Putamen (tissue), 1 donor: ENCODE results near the gene DNASE1L1.

ENCODE experiments used
- DNase-seq: peaks from one replicate; pipeline ENCODE4 v3.0.0-alpha.2; 2016; ENCODE audit warnings: low spot score

The DNASE1L1 gene

DNA sequence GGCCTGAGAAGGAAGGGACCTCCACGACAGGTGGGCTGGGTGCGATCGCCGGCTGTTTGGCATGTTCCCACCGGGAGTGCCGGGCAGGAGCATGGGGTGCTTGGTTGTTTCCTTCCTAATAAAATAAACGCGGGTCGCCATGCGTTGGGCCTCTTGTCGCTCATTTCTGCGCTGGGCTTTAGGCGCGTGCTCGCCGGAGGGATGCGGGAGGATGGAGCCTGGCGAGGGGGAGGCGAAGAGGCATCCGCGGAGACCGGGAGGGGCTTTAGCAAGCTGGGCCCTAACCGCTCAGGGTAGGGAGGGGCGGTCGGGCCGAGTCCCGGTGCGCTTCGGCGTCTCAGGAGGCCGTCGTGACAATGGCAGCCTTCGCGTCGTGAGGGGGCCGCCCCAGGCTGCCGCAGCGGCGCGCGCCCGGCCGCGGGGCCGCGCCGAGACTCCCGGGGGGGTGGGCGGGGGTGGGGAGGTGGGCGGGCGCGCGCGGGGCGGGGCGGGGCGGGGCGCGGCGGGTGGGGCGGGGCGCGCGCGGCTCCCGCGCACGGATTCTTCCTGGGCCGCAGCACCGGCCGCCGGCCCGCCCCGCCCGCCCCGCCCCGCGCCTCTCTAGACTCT, 27.4 kb upstream of the DNASE1L1 start:
- DNase-seq, result no peak

DNA sequence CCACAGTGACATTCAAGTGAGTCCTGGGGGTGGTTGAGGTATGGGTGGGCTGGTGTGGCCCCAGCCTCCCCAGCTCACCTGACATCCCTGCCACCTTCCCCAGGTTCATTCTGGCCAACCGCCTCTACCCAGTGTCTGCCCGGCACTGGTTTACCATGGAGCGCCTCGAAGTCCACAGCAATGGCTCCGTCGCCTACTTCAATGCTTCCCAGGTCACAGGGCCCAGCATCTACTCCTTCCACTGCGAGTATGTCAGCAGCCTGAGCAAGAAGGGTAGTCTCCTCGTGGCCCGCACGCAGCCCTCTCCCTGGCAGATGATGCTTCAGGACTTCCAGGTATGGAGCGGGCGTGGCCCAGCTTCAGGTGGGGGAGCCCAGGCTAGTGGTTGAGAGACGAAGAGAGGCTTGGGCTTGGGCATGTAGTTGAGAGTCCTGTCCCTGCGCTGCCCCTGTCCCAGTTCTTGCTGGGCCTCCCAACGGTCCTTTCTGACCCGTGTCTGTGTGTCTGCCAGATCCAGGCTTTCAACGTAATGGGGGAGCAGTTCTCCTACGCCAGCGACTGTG, 26.2 kb upstream of the DNASE1L1 start:
- no peak for DNase-seq

DNA sequence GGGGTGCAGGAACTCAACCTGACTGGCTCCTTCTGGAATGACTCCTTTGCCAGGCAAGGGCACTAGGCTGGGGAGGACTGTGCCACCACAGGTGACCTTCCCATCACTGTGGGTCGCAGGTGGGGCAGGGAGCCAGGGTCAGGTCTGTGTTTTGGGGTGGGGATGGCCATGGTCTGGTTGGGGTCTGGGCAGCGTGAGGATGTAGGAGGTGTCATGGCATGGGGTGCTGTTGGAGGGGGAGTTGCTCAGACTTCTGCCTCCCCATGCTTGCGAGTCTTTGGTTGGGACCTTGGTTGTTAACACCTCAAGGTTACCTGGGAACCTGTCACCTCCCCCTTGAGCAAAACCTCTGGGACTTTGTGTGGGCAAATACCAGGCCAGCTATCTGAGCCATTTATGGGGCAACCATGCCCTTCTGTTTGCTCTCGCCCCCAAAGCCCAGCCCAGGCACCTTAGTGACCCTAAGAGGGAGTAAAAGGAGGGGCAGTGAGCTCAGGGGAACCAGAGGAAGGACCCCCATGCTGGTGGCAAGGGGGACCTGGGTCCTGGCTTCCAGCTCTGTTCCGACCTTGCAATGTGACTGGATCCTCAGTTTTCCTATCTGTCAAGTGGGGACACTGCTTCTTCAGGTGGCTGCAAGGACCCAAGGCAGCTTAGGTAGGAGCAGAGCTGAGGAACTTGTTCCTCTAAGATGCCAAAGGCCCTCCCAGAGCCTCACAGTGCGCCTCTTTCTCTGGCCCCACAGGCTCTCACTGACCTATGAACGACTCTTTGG, 25.5 kb upstream of the DNASE1L1 start:
- DNase-seq, result no peak

DNA sequence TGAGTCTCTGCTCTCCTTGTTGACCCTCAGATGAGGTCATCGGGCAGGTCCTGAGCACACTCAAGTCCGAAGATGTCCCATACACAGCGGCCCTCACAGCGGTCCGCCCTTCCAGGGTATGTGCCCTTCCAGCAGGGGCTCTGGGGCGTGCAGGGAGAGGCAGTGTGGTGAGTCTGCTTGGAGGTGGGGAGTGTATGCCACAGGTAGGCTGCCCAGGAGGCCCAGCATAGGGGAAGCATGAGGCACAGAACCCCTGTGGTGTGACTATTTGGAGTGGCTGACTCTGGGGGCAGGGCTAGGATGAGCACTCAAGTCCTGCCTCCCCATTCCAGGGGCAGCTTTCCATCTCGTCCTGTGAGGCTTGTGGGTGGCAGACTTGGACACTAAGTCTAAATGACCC, 24.6 kb upstream of the DNASE1L1 start:
- no peak for DNase-seq

DNA sequence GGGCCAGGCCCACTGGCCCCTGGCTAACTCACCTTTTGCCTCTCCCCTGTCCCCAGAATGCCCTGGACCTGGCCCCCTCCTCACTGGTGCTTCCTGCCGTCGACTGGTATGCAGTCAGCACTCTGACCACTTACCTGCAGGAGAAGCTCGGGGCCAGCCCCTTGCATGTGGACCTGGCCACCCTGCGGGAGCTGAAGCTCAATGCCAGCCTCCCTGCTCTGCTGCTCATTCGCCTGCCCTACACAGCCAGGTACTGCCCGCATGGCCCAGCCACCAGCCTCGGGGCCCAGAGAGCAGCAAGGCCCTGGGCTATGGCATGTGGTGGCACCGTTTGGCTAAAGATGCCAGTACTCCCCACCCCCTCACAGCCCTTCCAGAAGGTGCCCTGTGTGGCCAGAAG, 23.2 kb upstream of the DNASE1L1 start:
- DNase-seq, result no peak

DNA sequence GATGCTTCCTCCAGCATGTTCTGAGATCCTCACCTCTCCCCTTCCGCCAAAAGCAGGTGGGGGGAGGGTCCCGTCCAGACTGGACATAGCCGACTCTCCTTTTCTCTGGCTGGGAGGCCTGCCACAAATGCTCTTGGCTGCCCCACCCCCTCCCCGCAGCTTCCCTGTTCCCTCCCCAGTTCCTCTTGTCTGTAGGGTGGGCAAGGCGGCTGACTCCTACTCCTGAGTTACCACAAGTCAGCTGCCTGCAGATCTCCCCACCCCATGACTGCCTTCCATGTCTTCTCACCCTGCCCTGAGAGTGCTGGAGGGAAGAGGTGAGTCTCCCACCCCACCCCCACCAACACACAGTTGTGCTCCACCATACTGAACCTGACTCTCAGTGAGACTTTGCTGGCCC, 22.3 kb upstream of the DNASE1L1 start:
- DNase-seq, result no peak

DNA sequence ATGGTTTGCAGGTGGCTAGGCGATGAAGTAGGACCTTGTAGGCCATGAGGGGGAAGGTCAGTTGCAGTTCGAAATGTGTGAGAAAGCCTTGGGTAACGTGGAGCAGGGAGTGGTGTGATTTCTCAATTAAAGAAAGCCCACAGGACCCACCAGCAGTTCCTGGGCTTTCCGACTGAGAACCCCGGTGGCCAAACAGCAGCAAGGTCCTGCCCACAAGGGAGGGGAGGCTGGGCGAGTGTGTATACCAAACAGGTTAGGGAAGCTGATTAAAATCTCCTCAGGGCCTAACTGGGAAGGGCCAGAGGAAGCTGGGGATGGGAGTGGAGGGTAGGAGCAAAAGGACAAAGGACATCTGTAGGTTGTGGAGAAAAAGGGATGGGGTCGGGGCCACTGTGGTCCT, 21.9 kb upstream of the DNASE1L1 start:
- no peak for DNase-seq

DNA sequence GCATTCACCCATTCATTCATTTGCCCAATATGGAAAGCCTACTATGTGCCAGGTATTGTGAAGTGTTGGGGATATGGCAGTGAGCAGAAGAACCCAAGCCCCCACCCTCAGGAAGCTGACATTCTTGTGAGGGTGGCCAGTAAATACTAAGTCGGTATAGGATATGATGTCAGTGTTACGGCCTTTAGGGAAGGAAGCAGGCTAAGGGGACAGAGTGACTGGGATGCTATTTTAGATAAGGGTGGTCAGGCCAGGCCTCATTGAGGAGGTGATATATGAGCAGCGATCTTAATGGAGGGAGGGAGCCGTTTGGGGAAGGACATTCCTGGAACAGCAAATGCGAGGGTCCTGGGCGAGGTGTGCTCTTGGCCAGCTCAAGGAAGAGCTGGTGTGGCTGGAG, 21.4 kb upstream of the DNASE1L1 start:
- no peak for DNase-seq

DNA sequence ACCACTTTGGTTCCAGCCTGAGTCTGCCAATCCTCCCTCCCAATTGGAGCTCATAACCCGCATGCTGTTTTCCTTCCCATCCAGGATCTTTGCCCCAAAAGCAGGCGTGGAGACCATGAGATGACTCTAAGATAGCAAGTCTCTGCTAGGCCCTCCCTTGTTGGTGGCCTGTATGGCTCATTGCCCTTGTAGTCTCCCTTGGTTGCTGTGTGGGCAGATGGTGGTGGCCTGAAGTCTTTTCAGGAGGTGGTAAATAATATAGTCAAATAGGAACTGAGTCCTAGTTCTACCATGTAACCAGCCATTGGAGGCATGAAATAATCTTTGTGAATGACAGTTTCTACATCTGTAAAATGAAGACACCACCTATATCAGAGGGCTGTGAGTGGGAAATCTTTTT, 20.7 kb upstream of the DNASE1L1 start:
- DNase-seq, result no peak

DNA sequence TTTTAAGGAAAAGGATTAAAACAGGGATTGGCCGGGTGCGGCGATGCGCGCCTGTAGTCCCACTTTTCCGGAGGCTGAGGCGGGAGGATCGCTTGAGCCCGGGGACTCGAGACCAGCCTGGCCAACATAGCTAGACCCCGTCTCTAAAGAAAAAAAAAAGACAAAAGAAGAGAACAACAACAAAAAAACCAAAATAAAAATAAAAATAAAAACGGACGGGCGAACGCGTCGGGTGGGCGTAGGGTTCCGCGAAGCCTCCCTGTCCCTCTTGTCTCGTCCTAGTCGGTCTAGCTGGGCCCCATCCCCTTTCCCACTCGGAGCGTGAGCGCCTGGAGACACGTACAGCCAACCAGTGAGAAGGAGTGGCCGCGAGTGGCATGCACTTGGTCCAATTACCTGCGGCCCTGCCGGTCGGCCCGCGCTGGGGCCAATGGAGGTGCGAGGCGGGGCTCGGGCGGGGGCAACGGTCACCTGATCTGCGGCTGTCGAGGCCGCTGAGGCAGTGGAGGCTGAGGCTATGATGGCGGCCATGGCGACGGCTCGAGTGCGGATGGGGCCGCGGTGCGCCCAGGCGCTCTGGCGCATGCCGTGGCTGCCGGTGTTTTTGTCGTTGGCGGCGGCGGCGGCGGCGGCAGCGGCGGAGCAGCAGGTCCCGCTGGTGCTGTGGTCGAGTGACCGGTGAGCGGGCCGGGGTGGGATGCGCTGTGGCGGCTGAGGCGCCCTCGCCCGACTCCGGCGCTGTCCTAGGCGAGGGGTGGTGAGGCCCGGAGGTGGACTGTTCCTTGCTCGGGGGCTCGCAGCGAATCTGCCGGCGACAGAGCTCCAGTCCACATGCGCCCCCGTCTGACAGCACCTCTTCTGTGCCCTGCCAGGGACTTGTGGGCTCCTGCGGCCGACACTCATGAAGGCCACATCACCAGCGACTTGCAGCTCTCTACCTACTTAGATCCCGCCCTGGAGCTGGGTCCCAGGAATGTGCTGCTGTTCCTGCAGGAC, 19.4 kb upstream of the DNASE1L1 start, which contains the start of gene ATP6AP1:
TSS of gene ATP6AP1 (plus strand) at position 502 of the 996 bp plus-strand sequence. CDS start at position 518, 16 bp downstream.
- peak; percentile 91 for DNase-seq

DNA sequence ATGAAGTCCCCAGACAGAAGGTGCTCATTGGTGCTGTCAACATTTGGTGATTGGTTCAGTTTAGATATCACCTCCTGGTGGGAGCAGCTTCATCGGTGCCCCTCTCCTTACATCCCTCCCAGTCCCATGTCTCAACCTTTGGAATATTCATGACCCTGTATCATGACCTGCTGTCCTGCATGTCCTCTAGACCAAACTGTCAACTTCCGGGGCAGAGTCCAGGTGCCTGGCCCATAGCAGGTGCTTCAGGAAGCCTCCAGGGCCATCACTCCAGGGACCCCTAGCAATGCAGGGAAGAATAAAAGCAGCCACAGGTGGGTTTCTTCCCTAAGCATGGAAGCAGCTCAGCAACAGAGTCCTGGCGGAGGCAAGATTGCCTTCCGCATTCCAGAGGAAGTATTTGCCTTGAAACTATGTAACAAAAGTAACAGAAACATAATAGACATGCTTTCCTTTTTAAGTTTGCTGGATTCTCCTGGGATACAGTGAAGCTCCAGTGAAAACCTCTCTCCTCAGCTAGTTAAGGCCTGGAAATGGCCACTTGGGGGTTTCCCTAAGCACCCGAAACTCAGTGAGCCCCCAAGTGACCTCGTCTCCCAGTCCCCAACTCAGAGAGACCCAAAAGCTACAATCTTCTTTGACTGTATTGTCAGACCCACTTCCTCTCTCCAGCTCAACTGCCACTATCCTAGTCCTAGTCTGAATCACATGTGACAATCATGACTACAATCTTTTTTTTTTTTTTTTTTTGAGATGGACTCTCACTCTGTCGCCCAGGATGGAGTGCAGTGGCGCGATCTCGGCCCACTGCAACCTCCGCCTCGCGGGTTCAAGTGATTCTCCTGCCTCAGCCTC, 18.1 kb upstream of the DNASE1L1 start:
- no peak for DNase-seq

DNA sequence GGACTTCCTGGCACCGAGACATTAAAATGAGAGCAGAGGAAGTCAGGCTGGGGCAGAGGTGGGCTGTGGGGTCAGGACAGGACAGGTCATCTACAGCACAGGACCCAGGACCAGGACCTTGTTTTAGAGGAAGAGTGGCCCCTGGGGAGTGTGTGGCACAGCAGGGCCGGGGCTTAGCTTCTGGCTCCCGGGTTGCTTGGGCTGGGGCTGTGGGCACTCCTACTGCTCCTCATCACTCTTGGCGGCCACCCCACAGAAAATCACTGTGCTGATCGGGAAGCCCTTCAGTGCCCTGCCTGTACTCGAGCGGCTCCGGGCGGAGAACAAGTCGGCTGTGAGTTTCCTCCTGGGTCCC, 11.3 kb upstream of the DNASE1L1 start:
- no peak for DNase-seq

DNA sequence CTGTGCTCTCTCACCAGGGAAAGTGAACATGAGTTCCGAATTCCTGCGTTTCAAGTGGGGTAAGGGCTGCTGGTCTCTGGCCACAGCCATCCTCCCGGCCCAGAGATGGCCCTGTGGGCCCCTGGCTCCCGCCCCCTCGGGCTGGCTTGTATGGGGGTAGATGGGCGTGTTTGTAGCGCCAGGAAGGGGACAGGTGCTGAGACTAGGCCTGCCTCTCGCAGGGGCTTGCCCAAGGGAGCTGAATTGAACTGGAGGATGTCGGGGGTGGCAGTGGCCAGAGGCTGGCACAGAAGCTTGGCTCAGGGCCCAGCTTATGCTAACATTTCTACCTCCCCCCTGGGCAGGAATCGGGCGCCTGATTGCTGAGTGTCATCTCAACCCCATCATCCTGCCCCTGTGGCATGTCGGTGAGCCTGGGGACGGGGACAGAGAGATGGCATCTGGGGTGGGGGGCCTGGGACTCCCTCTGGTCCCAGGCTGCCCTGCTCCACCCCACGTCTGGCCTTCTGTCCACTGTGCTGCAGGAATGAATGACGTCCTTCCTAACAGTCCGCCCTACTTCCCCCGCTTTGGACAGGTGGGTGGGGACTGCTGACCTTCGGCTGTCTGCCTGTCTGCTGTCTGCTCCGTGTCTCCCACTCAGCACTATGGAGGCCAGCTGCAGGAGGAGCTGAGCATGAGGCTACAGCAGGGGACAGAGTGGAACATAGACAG, 10.8 kb upstream of the DNASE1L1 start:
- DNase-seq, result no peak

DNA sequence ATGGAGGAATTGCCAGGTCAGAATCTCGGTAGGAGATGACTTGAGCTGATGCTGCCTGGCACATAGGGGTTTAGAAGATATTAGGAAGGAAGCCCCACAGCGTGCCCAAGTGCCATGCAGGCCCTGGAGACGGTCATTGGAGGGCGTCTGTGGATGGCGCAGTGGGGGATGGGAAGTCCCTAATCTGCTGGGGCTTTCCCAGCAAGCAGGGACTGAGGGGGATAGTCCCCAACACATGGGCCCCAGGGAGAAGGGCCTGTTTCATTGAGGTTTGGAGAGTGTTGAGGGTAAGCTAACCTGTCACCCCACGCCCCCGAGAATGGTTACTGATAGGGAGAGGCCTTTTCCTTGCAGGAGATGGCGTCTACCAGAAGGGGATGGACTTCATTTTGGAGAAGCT, 10.1 kb upstream of the DNASE1L1 start:
- no peak for DNase-seq

DNA sequence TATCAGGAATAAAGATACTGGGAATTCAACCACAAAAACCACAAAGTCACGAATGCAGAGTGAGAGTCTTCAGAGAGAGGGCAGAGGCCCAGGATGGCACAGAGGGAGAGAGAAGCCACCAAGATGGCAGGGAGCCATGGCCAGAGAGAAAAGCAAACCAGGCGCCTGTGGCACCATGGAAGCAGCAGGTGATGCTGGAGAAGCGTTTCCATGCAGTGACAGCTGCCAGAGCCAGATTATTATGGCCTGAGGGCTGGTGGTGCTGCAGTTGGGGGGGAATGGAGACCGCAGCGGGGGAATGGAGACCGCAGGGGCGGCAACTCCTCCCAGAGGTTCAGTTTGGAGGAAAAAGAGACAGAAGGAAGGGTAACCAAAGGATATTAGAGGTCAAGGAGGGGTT, 8.1 kb upstream of the DNASE1L1 start:
- DNase-seq, result no peak

DNA sequence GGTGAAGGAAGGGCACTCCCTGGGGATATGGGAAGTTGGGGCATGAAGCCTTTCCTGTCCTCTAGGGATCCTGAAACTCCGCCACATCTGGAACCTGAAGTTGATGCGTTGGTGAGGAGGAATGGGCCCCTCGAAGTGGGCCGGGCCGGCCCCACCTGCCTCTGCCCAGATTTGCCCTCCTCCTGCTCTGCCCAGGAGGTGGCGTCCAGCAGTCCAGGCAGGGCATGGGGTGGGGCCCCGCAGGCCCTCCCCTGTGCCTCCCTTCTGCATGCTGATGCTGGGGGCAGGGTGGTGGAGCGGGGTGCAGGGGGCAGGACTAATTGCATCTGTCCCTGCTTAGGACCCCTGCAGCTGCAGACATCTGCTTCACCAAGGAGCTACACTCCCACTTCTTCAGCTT, 4.1 kb upstream of the DNASE1L1 start:
- no peak for DNase-seq

DNA sequence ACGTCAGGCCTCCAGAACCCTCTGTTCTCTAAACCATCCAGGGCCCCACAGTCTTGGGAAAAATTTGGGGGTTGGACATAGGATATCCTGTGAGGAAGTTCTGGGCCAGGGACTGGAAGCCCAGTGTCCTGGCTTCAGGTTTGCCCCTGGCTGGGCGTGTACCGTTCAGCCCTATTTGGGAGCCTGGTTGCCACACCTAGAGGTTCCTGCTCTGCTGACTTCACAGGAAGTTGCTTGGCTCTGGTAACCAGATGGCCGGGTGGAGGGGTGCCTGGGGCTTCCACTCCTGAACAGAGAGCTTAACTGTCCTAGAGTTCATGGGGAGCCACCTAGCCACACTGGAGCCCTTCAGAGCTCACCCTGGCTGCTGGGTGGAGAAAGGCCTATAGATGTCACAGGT, 3.4 kb upstream of the DNASE1L1 start:
- DNase-seq, result no peak

DNA sequence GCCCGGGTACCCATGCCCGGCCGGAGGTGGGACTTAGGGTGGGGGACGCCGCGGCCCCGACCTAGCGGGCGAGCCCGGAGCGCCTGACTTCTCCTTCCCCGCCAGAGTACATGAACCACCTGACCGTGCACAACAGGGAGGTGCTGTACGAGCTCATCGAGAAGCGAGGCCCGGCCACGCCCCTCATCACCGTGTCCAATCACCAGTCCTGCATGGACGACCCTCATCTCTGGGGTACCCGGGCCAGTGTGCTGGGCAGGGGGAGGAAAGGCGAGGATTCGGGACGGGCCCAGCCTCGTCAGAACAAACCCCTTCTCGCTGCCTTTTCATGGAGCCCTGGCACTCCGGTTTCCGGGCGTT, 2.9 kb upstream of the DNASE1L1 start:
- peak; percentile 8 for DNase-seq

DNA sequence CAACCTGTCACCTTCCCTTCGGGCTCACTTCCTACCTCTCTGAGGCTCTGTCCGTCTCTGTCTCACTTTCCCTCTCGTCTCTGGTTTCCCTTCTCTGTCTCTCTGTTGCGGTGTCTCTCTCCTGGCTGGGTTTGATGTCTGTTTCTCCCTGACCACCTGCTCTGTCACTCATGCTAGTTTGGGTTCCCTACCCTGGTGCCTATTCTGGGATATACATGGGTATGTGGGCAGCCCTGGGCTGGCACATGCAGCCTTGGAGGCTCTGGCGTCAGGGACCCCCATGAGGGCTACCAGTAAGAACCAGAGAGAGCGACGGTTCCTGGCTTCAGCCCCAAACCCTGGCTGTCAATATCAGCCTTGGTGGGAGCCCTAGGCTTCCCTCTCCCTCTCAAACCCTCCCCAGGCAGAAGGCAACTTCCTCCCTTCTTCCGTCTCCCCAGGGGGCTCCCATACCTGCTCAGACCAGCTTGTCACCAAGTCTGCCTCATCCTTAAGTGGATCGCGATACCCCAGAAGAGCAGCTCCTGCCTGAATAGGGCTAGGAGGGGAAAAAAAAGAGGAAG, 314 bp downstream of the DNASE1L1 start:
- DNase-seq, result no peak

DNA sequence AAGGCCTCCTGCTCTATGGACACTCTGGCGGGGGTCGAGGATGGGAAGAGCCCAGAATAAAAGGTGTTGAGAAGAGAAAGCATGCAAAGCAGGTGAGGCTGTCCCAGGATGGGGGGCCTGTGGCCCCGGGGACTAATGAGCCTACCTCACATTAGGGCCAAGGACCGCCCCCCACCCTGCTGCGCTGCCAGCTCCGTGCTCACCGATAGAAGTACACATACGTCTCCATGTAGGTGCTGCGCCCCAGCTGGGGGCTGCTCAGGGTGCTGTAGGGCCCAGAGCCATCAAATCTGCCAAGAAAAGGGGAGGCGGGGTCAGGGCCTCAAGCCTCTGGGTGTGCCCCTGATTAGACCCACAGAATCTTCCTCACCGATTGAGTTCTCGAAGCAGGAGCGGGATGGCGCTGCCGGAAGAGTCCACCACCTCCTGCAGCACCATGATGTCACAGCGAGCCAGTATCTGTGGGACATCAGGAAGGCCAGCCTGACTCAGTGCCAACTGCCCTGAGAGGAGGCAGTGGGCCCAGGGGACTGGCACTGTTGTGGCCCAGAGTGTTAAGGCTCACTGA, 4.3 kb downstream of the DNASE1L1 start:
- no peak for DNase-seq
